Esophagus squamous epithelium (tissue), 5 donors: ENCODE measurements around the gene ANXA10. TPM values are rescaled to one million over a fixed set of nuclear protein-coding genes. Genes with fewer than 3 reads are reported as not detected.
"Not testable (repeated sequence)": the region's sequence is repeated elsewhere in the genome, so short reads cannot be mapped to it uniquely, and the experiment has no call there.

Source experiments
- DNase-seq: peaks from one replicate; lab custom pipeline; 2025; lab: John Stamatoyannopoulos, UW
- H3K27ac ChIP-seq, 4 donors: fragments of 200-600 bp; sonication (generic); one replicate each; pipeline ENCODE4 v1.5.1; 2016 to 2019; ENCODE audit warnings: mild to moderate bottlenecking in 1 of 4
- H3K27me3 ChIP-seq, 4 donors: fragments of 200-600 bp; sonication (generic); 1 replicate in 3 of 4; 2 replicates in 1 of 4; pipeline versions ENCODE4 v1.5.1 to v1.6.0; 2017 to 2021; ENCODE audit warnings: antibody characterized with exemption in 1 of 4
- H3K36me3 ChIP-seq, 3 donors: fragments of 200-600 bp; sonication (generic); one replicate each; pipeline ENCODE4 v1.5.1; 2016 to 2019
- H3K4me1 ChIP-seq, 3 donors: fragments of 200-600 bp; sonication (generic); one replicate each; pipeline ENCODE4 v1.5.1; 2017 to 2019
- H3K4me3 ChIP-seq, 4 donors: fragments of 200-600 bp; sonication (generic); 1 replicate in 3 of 4; 2 replicates in 1 of 4; pipeline ENCODE4 v1.5.1; 2016 to 2019; ENCODE audit warnings: mild to moderate bottlenecking in 2 of 4, moderate library complexity in 1 of 4
- H3K9me3 ChIP-seq, 3 donors: fragments of 200-600 bp; sonication (generic); one replicate each; pipeline ENCODE4 v1.5.1; 2016 to 2019
- CTCF ChIP-seq, 6 experiments: fragments of 450-650 bp in 4 of 6; fragments of 200-600 bp in 2 of 6; sonication (generic) in 2 of 6; IDR thresholded peaks; one replicate each; pipeline ENCODE4 v1.5.1; 2016 to 2019; ENCODE audit warnings: antibody characterized with exemption in 6 of 6, mild to moderate bottlenecking in 4 of 6, moderate library complexity in 4 of 6
- POLR2A ChIP-seq, 4 donors: fragments of 450-650 bp; IDR thresholded peaks; one replicate each; pipeline ENCODE4 v1.6.1; 2017; ENCODE audit warnings: antibody characterized with exemption in 4 of 4, mild to moderate bottlenecking in 4 of 4, moderate library complexity in 3 of 4
- WGBS, 2 donors: methylation state at CpG; one replicate each; pipeline ENCODE4 v1.1.5; 2018; 5-methylcytosine and 5-hydroxymethylcytosine counted together
- intact Hi-C: fragments of 100-400 bp; cut with DNase I; formaldehyde crosslinking; loops from one replicate; pipeline ENCODE4 v1.15.0; 2022
- total RNA-seq, 4 donors: library from RNA; depleted of rRNA; stranded (reverse); fragments of >200 nt; gene quantifications; one replicate each; pipeline ENCODE4 v1.1.0, GENCODE V29; 2016
- donor health status: DM: yes; HTN: yes; CAD: no.

ANXA10 gene
- total RNA-seq, 4 donors from 2014 or later, result 0.18 to 0.19 TPM; not detected in 2

GRCh38 chr4:168097161-168097560, 4.8 kb downstream of the ANXA10 start:
- 61 to 79% methylated on average over 2 of the region's 2 CpGs for WGBS, 2 donors
- Histone ChIP-seq H3K4me3 (no peak overlapping the region), H3K27me3 (no peaks in the 10 kb centered on the region), H3K36me3 (no peaks in the 10 kb centered on the region), H3K4me1 (peaks cover 0 to 5% (median 0%) of the 10 kb centered on the region in 3 donors), H3K9me3 (no peaks in the 10 kb centered on the region), H3K27ac (no peak overlapping the region)
- TF ChIP-seq POLR2A (IDR thresholded peaks at IDR 0.05), result no peak
- intact Hi-C loops, result no loop called here
- DNase-seq, result no peak

- peaks cover 0 to 5% (median 0%) of the 10 kb centered on the region in 3 donors for H3K4me1 ChIP-seq
- no peak overlapping the region for H3K4me3 ChIP-seq
- H3K9me3 ChIP-seq, result no peaks in the 10 kb centered on the region
- 19 to 47% methylated on average over 1 of the region's 1 CpG for WGBS, 2 donors
- no peak overlapping the region for H3K27ac ChIP-seq
- no peak for TF ChIP-seq CTCF (IDR thresholded peaks at IDR 0.05)
- no peak for TF ChIP-seq POLR2A (IDR thresholded peaks at IDR 0.05)
- intact Hi-C loops, result no loop called here
- H3K27me3 ChIP-seq, result no peaks in the 10 kb centered on the region
- DNase-seq, result no peak
- H3K36me3 ChIP-seq, result no peaks in the 10 kb centered on the region
Observed at GRCh38 chr4:168098248-168098717, 5.9 kb downstream of the ANXA10 start.

- Histone ChIP-seq H3K4me3 (no peak overlapping the region), H3K4me1 (peaks cover 0 to 5% (median 0%) of the 10 kb centered on the region in 3 donors), H3K36me3 (no peaks in the 10 kb centered on the region), H3K27ac (no peak overlapping the region), H3K9me3 (no peaks in the 10 kb centered on the region), H3K27me3 (no peaks in the 10 kb centered on the region)
- TF ChIP-seq CTCF (IDR thresholded peaks at IDR 0.05) (no peak), POLR2A (IDR thresholded peaks at IDR 0.05) (no peak)
- intact Hi-C loops, result no loop called here
- WGBS, 2 donors, result 89 to 90% methylated on average over 3 of the region's 3 CpGs
- no peak for DNase-seq
Observed at GRCh38 chr4:168099195-168099594, 6.9 kb downstream of the ANXA10 start.

GRCh38 chr4:168101026-168101425, 8.7 kb downstream of the ANXA10 start:
- TF ChIP-seq POLR2A (IDR thresholded peaks at IDR 0.05), result no peak
- TF ChIP-seq CTCF (IDR thresholded peaks at IDR 0.05), result no peak
- no peaks in the 10 kb centered on the region for H3K36me3 ChIP-seq
- peaks cover 0 to 5% (median 0%) of the 10 kb centered on the region in 3 donors for H3K4me1 ChIP-seq
- no peak for DNase-seq
- no peak overlapping the region for H3K4me3 ChIP-seq
- 83 to 100% methylated on average over 1 of the region's 1 CpG for WGBS, 2 donors
- H3K27me3 ChIP-seq, result no peaks in the 10 kb centered on the region
- intact Hi-C loops, result no loop called here
- H3K9me3 ChIP-seq, result no peaks in the 10 kb centered on the region
- H3K27ac ChIP-seq, result no peak overlapping the region

GRCh38 chr4:168102403-168102802, 10.1 kb downstream of the ANXA10 start:
- Histone ChIP-seq H3K4me3 (no peak overlapping the region), H3K27ac (no peak overlapping the region), H3K27me3 (no peaks in the 10 kb centered on the region), H3K9me3 (no peaks in the 10 kb centered on the region), H3K4me1 (peaks cover 0 to 5% (median 0%) of the 10 kb centered on the region in 3 donors), H3K36me3 (no peaks in the 10 kb centered on the region)
- intact Hi-C loops, result no loop called here
- WGBS, 2 donors, result 85 to 90% methylated on average over 3 of the region's 3 CpGs
- TF ChIP-seq POLR2A (IDR thresholded peaks at IDR 0.05) (no peak), CTCF (IDR thresholded peaks at IDR 0.05) (no peak)
- no peak for DNase-seq

GRCh38 chr4:168109527-168109926, 17.2 kb downstream of the ANXA10 start:
- intact Hi-C loops, result no loop called here
- H3K9me3 ChIP-seq, result no peaks in the 10 kb centered on the region
- no peak overlapping the region for H3K4me3 ChIP-seq
- no peak overlapping the region for H3K27ac ChIP-seq
- H3K27me3 ChIP-seq, result no peaks in the 10 kb centered on the region
- TF ChIP-seq POLR2A (IDR thresholded peaks at IDR 0.05) (no peak), CTCF (IDR thresholded peaks at IDR 0.05) (no peak)
- H3K4me1 ChIP-seq, result no peaks in the 10 kb centered on the region
- H3K36me3 ChIP-seq, result no peaks in the 10 kb centered on the region
- no peak for DNase-seq

- DNase-seq, intact Hi-C loops, H3K4me1 ChIP-seq, H3K27me3 ChIP-seq, H3K9me3 ChIP-seq, H3K4me3 ChIP-seq, H3K27ac ChIP-seq, H3K36me3 ChIP-seq: not testable (repeated sequence)
- 50 to 77% methylated on average over 1 of the region's 1 CpG for WGBS, 2 donors
Observed at GRCh38 chr4:168113059-168113458, 20.7 kb downstream of the ANXA10 start.
